GM18909 (cell line): ENCODE measurements around the gene CDCA3.

ENCODE experiments used
- ATAC-seq: cut with Tn5 transposase; IDR thresholded peaks from one replicate; pipeline ENCODE4 v1.9.1; 2021; ENCODE audit warnings: mild to moderate bottlenecking; ENCODE audit not compliant: unreplicated experiment, poor library complexity

CDCA3 gene

DNA sequence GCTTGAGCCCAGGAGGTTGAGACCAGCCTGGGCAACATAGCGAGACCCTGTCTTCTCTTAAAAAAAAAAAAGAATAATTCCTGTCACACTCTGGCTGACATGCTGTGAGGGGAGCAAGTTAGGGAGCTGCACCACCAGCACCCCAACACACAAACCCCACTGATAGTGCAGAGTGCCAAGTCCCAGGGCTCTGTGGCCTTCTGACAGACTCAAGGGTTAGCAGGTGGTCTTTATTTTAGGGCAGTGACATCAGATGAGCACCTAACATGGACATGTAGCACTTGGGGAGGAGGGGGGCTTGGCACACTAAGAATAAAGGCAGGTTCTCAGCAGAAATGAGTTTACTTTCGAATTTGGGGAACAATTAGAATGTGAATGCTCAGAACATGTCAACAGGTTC, 7.7 kb upstream of the CDCA3 start:
- no peak for ATAC-seq

- no peak for ATAC-seq
Measured at GRCh38 chr12:6855322-6855721, 4.2 kb upstream of the CDCA3 start.

- ATAC-seq: no peak
Measured at GRCh38 chr12:6854036-6854435, 3.0 kb upstream of the CDCA3 start.

DNA sequence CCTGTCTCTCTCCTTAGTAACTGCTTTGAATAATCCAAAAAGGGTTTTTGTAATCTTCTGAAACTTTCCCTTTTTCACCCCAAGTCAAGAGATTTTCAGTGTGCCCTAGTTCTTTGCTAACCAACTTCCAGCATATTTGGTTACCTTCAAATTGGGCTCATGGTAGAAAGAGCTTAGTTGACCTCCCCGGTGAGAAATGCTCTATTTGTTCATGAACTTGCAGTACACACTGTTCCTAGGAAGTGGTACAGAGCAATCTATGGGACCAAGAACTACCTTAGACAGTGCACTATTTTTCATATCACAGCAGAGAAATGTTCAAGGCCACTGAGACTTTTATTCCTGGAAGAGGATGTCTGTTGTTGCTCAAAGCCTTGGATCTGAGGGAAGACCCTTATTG, 2.5 kb upstream of the CDCA3 start:
- ATAC-seq: no peak

GRCh38 chr12:6852651-6853354, 1.7 kb upstream of the CDCA3 start:
- no peak for ATAC-seq

DNA sequence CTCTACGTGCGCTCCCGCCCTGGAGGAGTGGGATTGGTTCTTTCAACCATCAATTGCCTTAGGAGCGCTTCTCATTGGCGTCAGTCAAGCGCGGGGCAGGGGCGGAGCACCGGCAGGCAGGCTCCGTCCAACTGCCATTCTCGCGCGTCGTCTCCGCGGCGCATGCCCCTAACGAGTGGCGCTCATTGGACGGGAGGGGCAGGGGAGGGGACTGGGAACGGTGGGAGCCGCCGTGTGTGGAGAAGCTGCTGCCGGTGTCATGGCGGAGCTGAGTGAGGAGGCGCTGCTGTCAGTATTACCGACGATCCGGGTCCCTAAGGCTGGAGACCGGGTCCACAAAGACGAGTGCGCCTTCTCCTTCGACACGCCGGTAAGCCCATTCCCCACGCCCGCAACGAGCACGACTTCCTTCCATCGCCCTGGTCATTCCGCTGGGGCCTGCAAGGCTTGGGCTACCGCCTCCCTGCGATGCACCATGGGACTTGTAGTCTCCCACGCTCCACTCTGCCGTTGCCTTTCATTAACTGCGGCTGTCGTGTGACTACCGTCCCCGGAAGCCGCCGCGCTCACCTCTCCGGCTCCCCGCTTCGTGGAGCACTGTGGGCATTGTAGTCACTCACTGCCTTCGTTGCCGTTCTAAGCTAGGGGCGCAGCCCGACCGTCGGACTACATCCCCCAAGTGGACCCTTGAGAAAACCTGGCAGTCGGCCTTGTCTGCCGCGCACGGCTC, 1.0 kb upstream of the CDCA3 start, which contains the start of gene USP5:
USP5 (plus strand) TSS at position 230 of the 730 bp plus-strand sequence; CDS start at position 260, 30 bp downstream.
- peak; percentile 79 for ATAC-seq

- no peak for ATAC-seq
Measured at GRCh38 chr12:6850796-6851152, 312 bp downstream of the CDCA3 start.

DNA sequence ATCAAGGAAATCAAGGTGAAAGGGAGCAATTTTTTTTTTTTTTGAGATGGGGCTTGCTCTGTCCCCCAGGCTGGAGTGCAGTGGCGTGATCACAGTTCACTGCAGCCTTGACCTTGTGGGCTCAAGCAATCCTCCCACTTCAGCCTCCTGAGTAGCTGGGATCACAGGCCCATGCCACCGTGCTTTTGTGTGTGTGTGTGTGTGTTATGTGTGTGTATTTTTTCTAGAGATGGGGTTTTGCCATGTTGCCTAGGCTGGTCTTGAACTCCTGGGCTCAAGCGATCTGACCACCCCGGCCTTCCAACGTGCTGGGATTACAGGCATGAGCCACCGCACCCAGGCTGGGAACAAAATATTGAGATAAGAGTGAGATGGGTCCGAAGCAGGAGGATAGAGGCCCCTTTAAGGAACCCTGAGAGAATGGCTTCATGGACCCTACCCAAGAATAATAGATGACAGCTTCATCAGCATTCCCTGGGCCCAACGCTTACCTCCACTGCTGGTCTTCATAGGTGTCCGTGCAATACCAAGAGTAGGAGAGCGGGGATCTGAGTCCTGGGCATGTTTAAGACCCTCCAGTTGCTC, 1.0 kb downstream of the CDCA3 start:
- no peak for ATAC-seq

DNA sequence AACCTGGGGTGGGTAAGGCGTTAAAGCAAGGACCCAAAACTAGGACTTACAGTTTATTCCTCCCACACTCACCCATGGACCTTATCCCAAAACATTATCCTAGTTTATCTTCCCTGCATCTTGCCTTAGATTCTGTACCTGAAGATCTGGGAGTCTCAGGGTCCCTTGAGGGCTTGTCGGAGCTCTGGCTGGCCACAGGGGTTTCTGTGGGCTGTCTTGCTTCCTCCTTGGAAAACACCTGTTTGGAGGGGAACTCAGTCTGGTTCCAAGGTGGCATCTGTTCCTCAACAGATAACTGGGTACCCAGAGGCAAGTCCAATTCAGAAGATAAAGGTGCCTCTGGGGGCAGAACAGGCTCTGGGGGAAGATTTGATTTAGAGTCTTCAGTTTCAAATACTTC, 1.7 kb downstream of the CDCA3 start:
- no peak for ATAC-seq

DNA sequence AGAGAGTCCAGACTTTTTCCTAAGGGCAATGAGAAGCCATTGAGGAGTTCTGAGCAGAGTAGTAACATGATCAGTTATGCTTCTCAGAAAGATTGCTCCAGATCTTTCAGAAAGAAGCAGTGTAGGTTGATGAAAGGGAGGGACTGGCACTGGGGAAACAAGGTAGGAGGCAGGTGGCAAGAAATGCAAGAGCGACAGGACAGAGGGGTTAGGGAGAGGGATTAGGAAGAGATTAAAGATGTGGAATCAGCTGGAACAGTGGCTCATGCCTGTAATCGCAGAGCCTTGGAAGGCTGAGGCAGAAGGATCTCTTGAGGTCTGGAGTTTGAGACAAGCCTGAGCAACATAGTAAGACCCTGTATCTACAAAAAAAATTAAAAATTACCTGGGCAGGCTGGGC, 3.4 kb downstream of the CDCA3 start:
- no peak for ATAC-seq

- ATAC-seq: no peak
Measured at GRCh38 chr12:6846316-6846869, 4.7 kb downstream of the CDCA3 start.

DNA sequence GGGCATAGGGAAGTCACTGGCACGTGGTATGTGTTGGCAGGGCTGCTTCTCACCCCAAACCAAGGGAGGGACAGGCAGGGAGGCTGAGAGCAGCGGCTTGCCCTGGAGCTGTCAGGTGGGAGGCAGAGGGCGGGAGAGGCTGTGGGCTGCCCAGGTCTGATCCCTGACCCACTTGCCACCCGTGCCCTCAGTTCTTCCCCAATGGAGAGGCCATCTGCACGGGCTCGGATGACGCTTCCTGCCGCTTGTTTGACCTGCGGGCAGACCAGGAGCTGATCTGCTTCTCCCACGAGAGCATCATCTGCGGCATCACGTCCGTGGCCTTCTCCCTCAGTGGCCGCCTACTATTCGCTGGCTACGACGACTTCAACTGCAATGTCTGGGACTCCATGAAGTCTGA, 5.7 kb downstream of the CDCA3 start:
- no peak for ATAC-seq

DNA sequence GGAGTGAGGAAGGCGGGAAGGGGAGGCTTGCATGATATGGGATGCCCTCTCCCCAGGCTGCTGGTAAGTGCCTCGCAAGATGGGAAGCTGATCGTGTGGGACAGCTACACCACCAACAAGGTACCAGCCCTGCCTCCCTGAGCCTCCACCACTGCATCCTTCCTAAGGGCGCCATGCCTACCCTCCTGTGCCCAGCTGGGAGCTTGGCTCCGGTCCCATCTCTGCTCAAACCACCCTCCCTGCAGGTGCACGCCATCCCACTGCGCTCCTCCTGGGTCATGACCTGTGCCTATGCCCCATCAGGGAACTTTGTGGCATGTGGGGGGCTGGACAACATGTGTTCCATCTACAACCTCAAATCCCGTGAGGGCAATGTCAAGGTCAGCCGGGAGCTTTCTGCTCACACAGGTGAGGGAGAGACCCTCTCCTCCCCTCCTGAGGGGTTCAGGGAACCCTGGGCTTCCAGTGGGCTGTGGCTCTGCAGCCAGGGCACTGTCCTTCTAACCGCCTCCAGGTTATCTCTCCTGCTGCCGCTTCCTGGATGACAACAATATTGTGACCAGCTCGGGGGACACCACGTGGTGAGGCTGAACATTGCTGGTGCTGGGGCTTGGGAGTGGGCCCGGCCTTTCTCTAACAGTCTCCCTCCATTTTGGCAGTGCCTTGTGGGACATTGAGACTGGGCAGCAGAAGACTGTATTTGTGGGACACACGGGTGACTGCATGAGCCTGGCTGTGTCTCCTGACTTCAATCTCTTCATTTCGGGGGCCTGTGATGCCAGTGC, 7.8 kb downstream of the CDCA3 start:
- ATAC-seq: no peak

GRCh38 chr12:6842075-6842474, 9.0 kb downstream of the CDCA3 start:
- no peak for ATAC-seq

- no peak for ATAC-seq
Measured at GRCh38 chr12:6840761-6841515, 10.1 kb downstream of the CDCA3 start, which contains the start of gene GNB3. GNB3 (plus strand) TSS chr12:6840925; CDS start chr12:6841288, 363 bp downstream.

DNA sequence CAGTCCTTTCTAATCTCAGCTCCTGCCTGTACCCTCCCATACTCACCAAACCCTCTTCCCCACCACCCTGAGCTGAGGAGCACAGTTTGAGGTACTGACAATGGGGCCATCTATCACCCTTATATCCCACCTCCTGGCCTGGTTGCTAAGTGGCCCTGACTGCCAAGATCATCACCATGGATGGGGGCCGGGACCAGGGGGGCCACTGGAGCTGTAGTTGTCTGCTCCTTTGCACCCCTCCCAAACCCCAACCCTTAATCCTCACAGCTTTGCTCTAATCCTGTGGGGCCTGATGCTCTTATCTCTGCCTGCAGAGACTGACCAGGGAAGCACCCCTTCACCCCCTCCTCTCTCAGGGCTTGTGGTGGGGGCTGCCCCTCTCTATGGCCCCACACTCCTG, 10.8 kb downstream of the CDCA3 start:
- no peak for ATAC-seq

GRCh38 chr12:6839482-6840201, 11.4 kb downstream of the CDCA3 start:
- peak; percentile 66 for ATAC-seq

GRCh38 chr12:6838854-6839253, 12.2 kb downstream of the CDCA3 start:
- no peak for ATAC-seq
